H7 (cell line): ENCODE data around the gene FAM24A. TPM values are rescaled to one million over a fixed set of nuclear protein-coding genes. Genes with fewer than 3 reads are reported as not detected.
"Not testable (repeated sequence)": the region's sequence is repeated elsewhere in the genome, so short reads cannot be mapped to it uniquely, and the experiment has no call there.

ENCODE experiments used
- DNase-seq: peaks from one replicate; pipeline ENCODE4 v3.0.0; 2012
- H3K27me3 ChIP-seq: 2 replicates; pipeline ENCODE4 v1.6.0; 2011; ENCODE audit warnings: mild to moderate bottlenecking, low read length; ENCODE audit not compliant: control insufficient read depth, insufficient read depth
- H3K36me3 ChIP-seq: replicated peaks from 2 replicates; pipeline ENCODE4 v1.5.1; 2011; ENCODE audit warnings: low read length; ENCODE audit not compliant: control insufficient read depth, insufficient read depth
- H3K4me3 ChIP-seq: 2 replicates; pipeline ENCODE4 v1.5.1; 2011; ENCODE audit warnings: low read depth, mild to moderate bottlenecking, control low read depth, low read length, moderate library complexity; ENCODE audit not compliant: insufficient read depth
- total RNA-seq: library from RNA; depleted of rRNA; stranded (reverse); fragments of >200 nt; shearing (Covaris generic); gene quantifications from 2 replicates; pipeline ENCODE4 v1.2.3, GENCODE V29; 2014

Gene FAM24A
- total RNA-seq, 1 experiment from 2014 or later, result not detected

GRCh38 chr10:122882766-122883165 is 27.6 kb upstream of the FAM24A start:
- Histone ChIP-seq H3K36me3 (no peaks in the 10 kb centered on the region), H3K27me3 (peaks cover 15% of the 10 kb centered on the region), H3K4me3 (no peak overlapping the region)
- no peak for DNase-seq

DNA sequence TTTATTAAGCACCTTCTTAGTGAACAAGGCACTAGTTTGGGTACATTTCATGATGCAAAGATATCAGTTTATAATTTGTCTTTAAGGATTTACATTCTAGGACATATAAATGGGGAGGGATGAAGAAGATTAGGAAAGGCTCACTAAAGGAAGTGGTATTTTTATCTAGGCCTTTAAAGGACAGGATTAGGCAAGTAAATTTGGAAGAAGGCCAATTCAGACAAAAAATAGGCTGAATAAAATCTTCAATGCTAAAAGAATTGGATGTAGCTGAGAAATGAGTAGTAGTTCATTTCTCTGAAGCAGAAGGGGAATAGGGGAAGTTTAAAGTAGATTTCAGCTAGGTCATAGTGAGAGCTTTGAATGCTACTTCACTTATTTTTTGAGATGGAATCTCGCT is 26.2 kb upstream of the FAM24A start:
- Histone ChIP-seq H3K27me3 (peaks cover 13% of the 10 kb centered on the region), H3K4me3 (no peak overlapping the region), H3K36me3 (no peaks in the 10 kb centered on the region)
- no peak for DNase-seq

- no peaks in the 10 kb centered on the region for H3K27me3 ChIP-seq
- DNase-seq, result no peak
- H3K4me3 ChIP-seq, result no peak overlapping the region
- no peaks in the 10 kb centered on the region for H3K36me3 ChIP-seq
These were observed 16.0 kb upstream of the FAM24A start for GRCh38 chr10:122894261-122894944.

DNA sequence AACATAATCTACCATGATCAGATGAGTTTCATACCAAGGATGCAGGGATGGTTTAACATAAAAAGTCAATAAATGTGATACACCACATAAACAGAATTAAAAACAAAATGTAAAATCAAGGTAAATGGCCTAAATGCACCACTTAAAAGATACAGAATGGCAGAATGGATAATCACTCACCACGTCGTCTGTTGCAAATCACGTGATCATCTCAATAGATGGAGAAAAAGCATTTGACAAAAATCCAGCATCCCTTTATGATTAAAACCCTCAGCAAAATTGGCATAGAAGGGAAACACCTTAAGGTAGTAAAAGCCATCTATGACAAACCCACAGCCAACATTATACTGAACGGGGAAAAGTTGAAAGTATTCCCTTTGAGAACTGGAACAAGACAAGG is 6.5 kb upstream of the FAM24A start:
- H3K36me3 ChIP-seq, DNase-seq, H3K27me3 ChIP-seq, H3K4me3 ChIP-seq: not testable (repeated sequence)

- H3K27me3 ChIP-seq, result no peaks in the 10 kb centered on the region
- peak; percentile 73 for DNase-seq
These were observed 1.6 kb downstream of the FAM24A start for GRCh38 chr10:122911889-122912484.

GRCh38 chr10:122915700-122916099 is 5.3 kb downstream of the FAM24A start:
- Histone ChIP-seq H3K27me3 (no peaks in the 10 kb centered on the region), H3K36me3 (no peaks in the 10 kb centered on the region), H3K4me3 (no peak overlapping the region)
- no peak for DNase-seq

More at GRCh38 chr10:122911889-122912484, 1.6 kb downstream of the FAM24A start:
- H3K36me3 ChIP-seq, result no peaks in the 10 kb centered on the region
- no peak overlapping the region for H3K4me3 ChIP-seq

DNA sequence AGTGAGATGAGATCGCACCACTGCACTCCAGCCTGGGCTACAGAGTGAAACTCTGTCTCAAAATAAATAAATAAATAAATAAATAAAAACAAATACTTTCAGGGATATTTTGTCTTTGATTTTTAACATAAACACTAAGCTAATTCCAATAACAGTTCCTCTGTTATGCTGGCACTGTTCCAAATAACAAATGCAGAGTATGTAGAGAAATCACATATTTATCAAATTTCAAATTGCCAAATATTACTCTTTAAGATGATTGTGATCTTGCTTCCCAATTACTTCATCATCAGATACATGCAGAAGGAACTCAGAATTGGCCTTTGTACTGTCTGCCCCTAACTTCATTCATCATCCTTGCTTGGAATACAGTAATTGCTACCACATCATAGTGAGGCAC is 19.7 kb downstream of the FAM24A start:
- DNase-seq, result no peak
- H3K4me3 ChIP-seq, result no peak overlapping the region
- no peaks in the 10 kb centered on the region for H3K27me3 ChIP-seq
- H3K36me3 ChIP-seq, result no peaks in the 10 kb centered on the region

GRCh38 chr10:122931088-122931906 is 20.9 kb downstream of the FAM24A start:
- H3K36me3 ChIP-seq, result no peaks in the 10 kb centered on the region
- no peaks in the 10 kb centered on the region for H3K27me3 ChIP-seq
- H3K4me3 ChIP-seq, result no peak overlapping the region
- no peak for DNase-seq

GRCh38 chr10:122939133-122939855 is 28.9 kb downstream of the FAM24A start:
- no peak for DNase-seq
- Histone ChIP-seq H3K27me3 (no peaks in the 10 kb centered on the region), H3K36me3 (no peaks in the 10 kb centered on the region), H3K4me3 (no peak overlapping the region)

GRCh38 chr10:122939856-122940543 is 29.6 kb downstream of the FAM24A start:
- H3K36me3 ChIP-seq, result no peaks in the 10 kb centered on the region
- H3K4me3 ChIP-seq, result no peak overlapping the region
- H3K27me3 ChIP-seq, result no peaks in the 10 kb centered on the region
- DNase-seq, result no peak

DNA sequence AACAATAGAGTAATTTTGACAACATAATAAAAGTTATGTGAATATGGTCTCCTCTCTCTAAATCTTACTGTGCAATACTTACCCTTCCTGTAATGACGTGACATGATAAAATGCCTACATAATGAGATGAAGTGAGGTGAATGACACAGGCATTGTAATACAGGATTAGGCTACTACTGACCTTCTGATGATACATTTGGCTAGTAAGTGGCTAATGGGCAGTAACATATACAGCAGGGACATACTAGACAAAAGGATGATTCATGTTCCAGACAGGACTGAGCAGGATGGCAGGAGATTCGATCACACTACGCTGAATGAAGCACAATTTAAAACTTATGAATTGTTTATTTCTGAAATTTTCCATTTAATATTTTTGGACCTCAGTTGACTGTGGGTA is 38.9 kb downstream of the FAM24A start:
- peaks cover under 1% of the 10 kb centered on the region; the same call in 1 of the 2 replicates for H3K27me3 ChIP-seq
- no peaks in the 10 kb centered on the region; the same call in 1 of the 2 replicates for H3K36me3 ChIP-seq
- DNase-seq, result no peak
- no peak overlapping the region for H3K4me3 ChIP-seq

GRCh38 chr10:122953902-122954730 is 43.7 kb downstream of the FAM24A start, which contains the start of gene C10orf88:
Gene C10orf88, minus strand, starts transcription at chr10:122954227. Its CDS starts 49 bp downstream, at chr10:122954178.
- peak; percentile 96 for DNase-seq
- H3K27me3 ChIP-seq, result peaks cover 10% of the 10 kb centered on the region
- no peaks in the 10 kb centered on the region; the same call in 1 of the 2 replicates for H3K36me3 ChIP-seq
- H3K4me3 ChIP-seq, result peak within 1 kb of the TSS; percentile 83

GRCh38 chr10:122954731-122955050 is 44.3 kb downstream of the FAM24A start:
- peak overlapping the region; percentile 83; the same call in 1 of the 2 replicates for H3K4me3 ChIP-seq
- no peaks in the 10 kb centered on the region; the same call in 1 of the 2 replicates for H3K36me3 ChIP-seq
- peak; percentile 10 for DNase-seq
- peaks cover 10% of the 10 kb centered on the region for H3K27me3 ChIP-seq
